Esophagus squamous epithelium (tissue), 5 donors: ENCODE measurements around the gene ESPL1. TPM values are rescaled to one million over a fixed set of nuclear protein-coding genes. Genes with fewer than 3 reads are reported as not detected.
A peak's percentile ranks its signal among the peaks of the same experiment; 100 is the strongest.

Experiments used
- DNase-seq: peaks from one replicate; lab custom pipeline; 2025; lab: John Stamatoyannopoulos, UW
- H3K27ac ChIP-seq, 4 donors: fragments of 200-600 bp; sonication (generic); one replicate each; pipeline ENCODE4 v1.5.1; 2016 to 2019; ENCODE audit warnings: mild to moderate bottlenecking in 1 of 4
- H3K27me3 ChIP-seq, 4 donors: fragments of 200-600 bp; sonication (generic); 1 replicate in 3 of 4; 2 replicates in 1 of 4; pipeline versions ENCODE4 v1.5.1 to v1.6.0; 2017 to 2021; ENCODE audit warnings: antibody characterized with exemption in 1 of 4
- H3K36me3 ChIP-seq, 3 donors: fragments of 200-600 bp; sonication (generic); one replicate each; pipeline ENCODE4 v1.5.1; 2016 to 2019
- H3K4me1 ChIP-seq, 3 donors: fragments of 200-600 bp; sonication (generic); one replicate each; pipeline ENCODE4 v1.5.1; 2017 to 2019
- H3K4me3 ChIP-seq, 4 donors: fragments of 200-600 bp; sonication (generic); 1 replicate in 3 of 4; 2 replicates in 1 of 4; pipeline ENCODE4 v1.5.1; 2016 to 2019; ENCODE audit warnings: mild to moderate bottlenecking in 2 of 4, moderate library complexity in 1 of 4
- H3K9me3 ChIP-seq, 3 donors: fragments of 200-600 bp; sonication (generic); one replicate each; pipeline ENCODE4 v1.5.1; 2016 to 2019
- POLR2A ChIP-seq, 4 donors: fragments of 450-650 bp; IDR thresholded peaks; one replicate each; pipeline ENCODE4 v1.6.1; 2017; ENCODE audit warnings: antibody characterized with exemption in 4 of 4, mild to moderate bottlenecking in 4 of 4, moderate library complexity in 3 of 4
- WGBS, 2 donors: methylation state at CpG; one replicate each; pipeline ENCODE4 v1.1.5; 2018; 5-methylcytosine and 5-hydroxymethylcytosine counted together
- intact Hi-C: fragments of 100-400 bp; cut with DNase I; formaldehyde crosslinking; loops from one replicate; pipeline ENCODE4 v1.15.0; 2022
- total RNA-seq, 4 donors: library from RNA; depleted of rRNA; stranded (reverse); fragments of >200 nt; gene quantifications; one replicate each; pipeline ENCODE4 v1.1.0, GENCODE V29; 2016
- TF ChIP-seq, protein P1 (sequence below), 6 experiments: fragments of 450-650 bp in 4 of 6; fragments of 200-600 bp in 2 of 6; sonication (generic) in 2 of 6; IDR thresholded peaks; one replicate each; pipeline ENCODE4 v1.5.1; 2016 to 2019; ENCODE audit warnings: antibody characterized with exemption in 6 of 6, mild to moderate bottlenecking in 4 of 6, moderate library complexity in 4 of 6
- donor health status: DM: yes; HTN: yes; CAD: no.

The ESPL1 gene
- total RNA-seq, 4 donors from 2014 or later, result 32.2 to 85.6 (median 48.0) TPM

DNA sequence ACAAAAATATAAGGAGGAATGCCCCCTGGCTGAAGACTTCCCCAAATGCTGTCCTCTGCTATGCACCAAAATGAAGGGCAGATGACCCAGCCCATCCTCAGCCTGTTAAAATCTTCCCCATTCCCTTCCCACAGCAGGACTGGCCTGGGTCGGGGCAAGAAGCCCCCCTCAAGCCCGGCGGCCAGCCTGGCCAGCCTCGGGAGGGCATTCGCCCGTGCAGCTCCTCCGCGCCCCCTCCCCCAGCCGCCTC lies 36.5 kb upstream of the ESPL1 start:
- Histone ChIP-seq H3K4me3 (peak overlapping the region; percentile 76 to 90 (median 78)), H3K27me3 (no peaks in the 10 kb centered on the region), H3K36me3 (peaks cover 0 to 26% (median 11%) of the 10 kb centered on the region in 3 donors), H3K27ac (peak overlapping the region; percentile 95 to 100 (median 98)), H3K4me1 (peaks cover 47 to 99% (median 69%) of the 10 kb centered on the region in 3 donors), H3K9me3 (no peaks in the 10 kb centered on the region)
- intact Hi-C loops, result no loop called here
- no peak for DNase-seq
- no CpG with 5 or more reads among the region's 9 CpGs for WGBS, 2 donors
- TF ChIP-seq, protein P1, sequence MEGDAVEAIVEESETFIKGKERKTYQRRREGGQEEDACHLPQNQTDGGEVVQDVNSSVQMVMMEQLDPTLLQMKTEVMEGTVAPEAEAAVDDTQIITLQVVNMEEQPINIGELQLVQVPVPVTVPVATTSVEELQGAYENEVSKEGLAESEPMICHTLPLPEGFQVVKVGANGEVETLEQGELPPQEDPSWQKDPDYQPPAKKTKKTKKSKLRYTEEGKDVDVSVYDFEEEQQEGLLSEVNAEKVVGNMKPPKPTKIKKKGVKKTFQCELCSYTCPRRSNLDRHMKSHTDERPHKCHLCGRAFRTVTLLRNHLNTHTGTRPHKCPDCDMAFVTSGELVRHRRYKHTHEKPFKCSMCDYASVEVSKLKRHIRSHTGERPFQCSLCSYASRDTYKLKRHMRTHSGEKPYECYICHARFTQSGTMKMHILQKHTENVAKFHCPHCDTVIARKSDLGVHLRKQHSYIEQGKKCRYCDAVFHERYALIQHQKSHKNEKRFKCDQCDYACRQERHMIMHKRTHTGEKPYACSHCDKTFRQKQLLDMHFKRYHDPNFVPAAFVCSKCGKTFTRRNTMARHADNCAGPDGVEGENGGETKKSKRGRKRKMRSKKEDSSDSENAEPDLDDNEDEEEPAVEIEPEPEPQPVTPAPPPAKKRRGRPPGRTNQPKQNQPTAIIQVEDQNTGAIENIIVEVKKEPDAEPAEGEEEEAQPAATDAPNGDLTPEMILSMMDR (IDR thresholded peaks at IDR 0.05), result no peak
- no peak for TF ChIP-seq POLR2A (IDR thresholded peaks at IDR 0.05)

DNA sequence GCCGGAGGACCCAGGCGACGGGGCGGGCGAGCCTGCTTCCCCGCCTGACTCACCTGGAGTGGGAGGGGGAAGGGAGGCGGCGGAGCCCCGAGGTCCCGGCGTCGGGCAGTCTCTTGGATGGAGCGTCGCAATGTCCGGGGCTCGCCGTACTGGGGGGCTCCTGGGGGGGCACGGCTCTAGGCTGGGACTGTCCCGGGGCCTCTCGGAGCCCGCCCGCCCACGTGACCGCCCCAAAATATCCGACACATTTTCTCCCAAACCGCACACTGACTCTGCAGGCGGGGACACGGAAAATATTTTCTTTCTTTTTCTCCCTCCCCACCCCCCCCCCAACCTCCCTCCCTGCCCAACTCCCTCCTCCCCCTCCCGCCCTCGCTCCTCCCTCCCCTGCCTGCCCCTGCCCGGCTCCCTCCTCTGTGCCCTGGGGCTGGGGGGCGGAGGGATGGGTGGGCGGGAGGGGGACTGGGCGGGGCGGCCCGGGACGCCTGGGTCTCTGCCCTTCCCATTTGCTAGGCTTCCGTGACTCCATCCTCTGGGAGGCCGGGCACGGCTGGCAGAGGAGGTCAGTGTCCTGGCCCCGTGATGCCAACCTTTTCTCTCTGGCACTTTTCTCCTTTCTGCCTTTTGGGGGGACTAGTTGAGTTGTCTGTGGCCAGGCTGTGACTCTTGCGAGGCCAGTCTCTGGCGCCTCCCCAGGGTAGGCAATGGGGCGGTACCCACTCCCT lies 36.0 kb upstream of the ESPL1 start, which contains the start of gene RARG:
Gene RARG (minus strand): TSS at position 289 of the 725 bp plus-strand sequence. CDS start 4,664 bp downstream, outside the sequence.
- peaks cover 0 to 21% (median 10%) of the 10 kb centered on the region in 3 donors for H3K36me3 ChIP-seq
- WGBS, 2 donors, result 1 to 2% methylated on average over 12 of the region's 44 CpGs
- H3K9me3 ChIP-seq, result no peaks in the 10 kb centered on the region
- no peaks in the 10 kb centered on the region for H3K27me3 ChIP-seq
- H3K4me3 ChIP-seq, result peak within 1 kb of the TSS; percentile 76 to 90 (median 78)
- TF ChIP-seq, protein P1 (IDR thresholded peaks at IDR 0.05), result no peak
- TF ChIP-seq POLR2A (IDR thresholded peaks at IDR 0.05), result peak in 2 of 4 donors; percentile 49 to 59
- DNase-seq, result no peak
- peaks cover 45 to 99% (median 67%) of the 10 kb centered on the region in 3 donors for H3K4me1 ChIP-seq
- peak within 1 kb of the TSS; percentile 95 to 100 (median 98) for H3K27ac ChIP-seq
- intact Hi-C loops, result no loop called here

DNA sequence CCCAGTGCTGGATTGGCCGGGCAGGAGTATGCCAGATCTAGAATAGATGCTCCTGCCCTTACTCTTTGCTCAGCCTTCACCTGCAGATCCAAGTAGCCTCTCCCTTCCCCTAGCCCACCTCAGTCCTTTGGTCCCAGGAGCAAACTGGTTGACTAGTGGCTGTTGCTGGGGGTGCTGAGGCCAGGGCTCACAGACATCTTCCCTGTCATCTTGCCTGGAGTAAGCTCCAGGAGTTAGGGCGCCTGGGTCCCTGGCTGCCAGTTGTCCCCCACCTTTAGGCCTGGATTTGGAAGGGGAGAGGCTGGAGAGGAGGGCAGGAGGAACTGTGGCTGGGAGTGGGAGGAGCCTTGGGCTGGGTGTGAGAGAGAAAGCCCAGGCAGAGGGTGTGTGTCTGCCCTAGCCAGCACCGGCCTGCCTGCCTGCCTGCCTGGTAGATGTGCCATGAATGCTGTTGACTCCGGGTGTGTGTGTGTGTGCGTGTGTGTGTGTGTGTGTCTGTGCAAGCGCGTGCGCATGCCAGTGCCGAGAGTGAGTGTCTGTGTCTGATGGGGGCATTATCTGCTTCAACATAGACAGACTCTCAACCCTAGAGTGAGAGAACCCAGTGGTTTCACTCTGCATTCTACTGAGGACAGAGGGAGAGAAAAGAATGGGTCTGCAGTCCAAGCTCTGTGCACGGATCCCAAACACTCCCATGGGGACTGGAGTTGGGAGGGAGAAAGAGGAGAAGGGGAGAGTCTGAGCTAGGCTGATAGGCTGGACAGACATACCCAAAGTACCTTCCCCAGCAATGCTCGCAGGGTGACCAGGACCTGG lies 35.2 kb upstream of the ESPL1 start:
- peak overlapping the region; percentile 95 to 100 (median 98) for H3K27ac ChIP-seq
- H3K9me3 ChIP-seq, result no peaks in the 10 kb centered on the region
- peaks cover 0 to 14% (median 2%) of the 10 kb centered on the region in 3 donors for H3K36me3 ChIP-seq
- H3K4me1 ChIP-seq, result peaks cover 44 to 91% (median 62%) of the 10 kb centered on the region in 3 donors
- no peak for DNase-seq
- H3K27me3 ChIP-seq, result no peaks in the 10 kb centered on the region
- intact Hi-C loops, result no loop called here
- WGBS, 2 donors, result 25 to 27% methylated on average over 4 to 8 of the region's 11 CpGs
- TF ChIP-seq, protein P1 (IDR thresholded peaks at IDR 0.05), result no peak
- peak in 1 of 4 donors; percentile 54 for TF ChIP-seq POLR2A (IDR thresholded peaks at IDR 0.05)
- H3K4me3 ChIP-seq, result peak overlapping the region; percentile 76 to 90 (median 78)

DNA sequence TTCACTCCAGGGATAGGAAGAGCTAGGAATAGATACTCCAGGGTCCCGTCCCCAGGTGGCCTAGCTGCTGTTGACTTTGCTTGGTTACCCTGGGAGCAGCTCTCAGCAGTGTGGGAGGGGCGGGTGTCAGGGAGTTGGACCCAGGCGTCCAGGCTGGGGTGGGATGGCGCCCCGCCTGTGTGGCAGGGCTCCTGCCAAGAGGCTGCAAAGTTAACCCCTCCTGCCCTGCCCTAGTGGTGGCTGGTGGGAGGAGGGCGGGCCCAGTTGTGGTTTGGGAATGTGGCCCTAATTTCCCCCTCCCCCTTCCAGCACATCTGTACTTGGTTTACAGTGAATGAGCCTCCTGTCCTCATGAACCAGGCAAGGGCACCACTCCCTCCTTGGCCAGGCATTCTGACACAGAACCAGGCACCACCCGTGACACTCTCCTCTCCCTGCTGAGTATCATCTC lies 34.4 kb upstream of the ESPL1 start:
- Histone ChIP-seq H3K4me1 (peaks cover 36 to 82% (median 54%) of the 10 kb centered on the region in 3 donors), H3K27ac (peak overlapping the region; percentile 95 to 100 (median 98)), H3K4me3 (peak overlapping the region in 2 of 4 donors; percentile 78 to 90), H3K27me3 (no peaks in the 10 kb centered on the region), H3K9me3 (no peaks in the 10 kb centered on the region), H3K36me3 (peaks cover 0 to 5% (median 0%) of the 10 kb centered on the region in 3 donors)
- no peak for TF ChIP-seq POLR2A (IDR thresholded peaks at IDR 0.05)
- TF ChIP-seq, protein P1 (IDR thresholded peaks at IDR 0.05), result peak in 1 of 6 experiments; percentile 33
- intact Hi-C loops, result no loop called here
- WGBS, 2 donors, result 17 to 36% methylated on average over 1 to 3 of the region's 7 CpGs
- no peak for DNase-seq
